Chondrocyte (in vitro differentiated cells): ENCODE data around the gene RTP1. TPM values are rescaled to one million over a fixed set of nuclear protein-coding genes. Genes with fewer than 3 reads are reported as not detected.
"Not testable (repeated sequence)": the region's sequence is repeated elsewhere in the genome, so short reads cannot be mapped to it uniquely, and the experiment has no call there.

Experiments
- DNase-seq: peaks from one replicate; pipeline ENCODE4 v3.0.0; 2021; ENCODE audit warnings: mixed read lengths, low spot score
- H3K27ac Mint-ChIP-seq: one replicate; pipeline ENCODE4 v1.8.0; 2021; ENCODE audit warnings: mild to moderate bottlenecking, moderate library complexity, mixed read lengths; ENCODE audit not compliant: unreplicated experiment
- H3K27me3 Mint-ChIP-seq: 2 replicates; pipeline ENCODE4 v1.8.0; 2021; ENCODE audit warnings: low read depth, mixed read lengths
- H3K36me3 Mint-ChIP-seq: 2 replicates; pipeline ENCODE4 v1.8.0; 2021; ENCODE audit warnings: low read depth, mixed read lengths
- H3K4me1 Mint-ChIP-seq: 2 replicates; pipeline ENCODE4 v1.8.0; 2021; ENCODE audit warnings: low read depth, mild to moderate bottlenecking, mixed read lengths
- H3K4me3 Mint-ChIP-seq: one replicate; pipeline ENCODE4 v1.8.0; 2021; ENCODE audit warnings: mild to moderate bottlenecking, moderate library complexity, mixed read lengths; ENCODE audit not compliant: unreplicated experiment
- H3K9me3 Mint-ChIP-seq: 2 replicates; pipeline ENCODE4 v1.8.0; 2021; ENCODE audit warnings: low read depth, mixed read lengths
- total RNA-seq: library from RNA; stranded (reverse); gene quantifications from 3 replicates; pipeline ENCODE4 v1.2.1, GENCODE V29; 2021
- TF ChIP-seq, protein P1 (sequence below): fragments of 200-600 bp; sonication (generic); IDR thresholded peaks from 2 replicates; pipeline ENCODE4 v1.5.0; 2021; ENCODE audit warnings: antibody characterized with exemption, mild to moderate bottlenecking, moderate library complexity

The RTP1 gene
- total RNA-seq, 1 donor from 2014 or later, result not detected

GRCh38 chr3:187237741-187238140 is 40.5 kb downstream of the RTP1 start:
- TF ChIP-seq, protein P1, sequence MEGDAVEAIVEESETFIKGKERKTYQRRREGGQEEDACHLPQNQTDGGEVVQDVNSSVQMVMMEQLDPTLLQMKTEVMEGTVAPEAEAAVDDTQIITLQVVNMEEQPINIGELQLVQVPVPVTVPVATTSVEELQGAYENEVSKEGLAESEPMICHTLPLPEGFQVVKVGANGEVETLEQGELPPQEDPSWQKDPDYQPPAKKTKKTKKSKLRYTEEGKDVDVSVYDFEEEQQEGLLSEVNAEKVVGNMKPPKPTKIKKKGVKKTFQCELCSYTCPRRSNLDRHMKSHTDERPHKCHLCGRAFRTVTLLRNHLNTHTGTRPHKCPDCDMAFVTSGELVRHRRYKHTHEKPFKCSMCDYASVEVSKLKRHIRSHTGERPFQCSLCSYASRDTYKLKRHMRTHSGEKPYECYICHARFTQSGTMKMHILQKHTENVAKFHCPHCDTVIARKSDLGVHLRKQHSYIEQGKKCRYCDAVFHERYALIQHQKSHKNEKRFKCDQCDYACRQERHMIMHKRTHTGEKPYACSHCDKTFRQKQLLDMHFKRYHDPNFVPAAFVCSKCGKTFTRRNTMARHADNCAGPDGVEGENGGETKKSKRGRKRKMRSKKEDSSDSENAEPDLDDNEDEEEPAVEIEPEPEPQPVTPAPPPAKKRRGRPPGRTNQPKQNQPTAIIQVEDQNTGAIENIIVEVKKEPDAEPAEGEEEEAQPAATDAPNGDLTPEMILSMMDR, result no peak
- no peaks in the 10 kb centered on the region for H3K27me3 Mint-ChIP-seq
- no peaks in the 10 kb centered on the region for H3K9me3 Mint-ChIP-seq
- H3K4me3 Mint-ChIP-seq, result no peak overlapping the region
- no peaks in the 10 kb centered on the region for H3K4me1 Mint-ChIP-seq
- no peak overlapping the region for H3K27ac Mint-ChIP-seq
- no peak for DNase-seq
- H3K36me3 Mint-ChIP-seq, result no peaks in the 10 kb centered on the region

- no peak overlapping the region for H3K27ac Mint-ChIP-seq
- no peak for DNase-seq
- no peaks in the 10 kb centered on the region for H3K4me1 Mint-ChIP-seq
- H3K36me3 Mint-ChIP-seq, result no peaks in the 10 kb centered on the region
- no peak overlapping the region for H3K4me3 Mint-ChIP-seq
- TF ChIP-seq, protein P1, result no peak
- no peaks in the 10 kb centered on the region for H3K27me3 Mint-ChIP-seq
- H3K9me3 Mint-ChIP-seq, result no peaks in the 10 kb centered on the region
Measured at GRCh38 chr3:187238239-187238638, 41.0 kb downstream of the RTP1 start.

GRCh38 chr3:187238835-187239234 is 41.5 kb downstream of the RTP1 start:
- DNase-seq, H3K27me3 Mint-ChIP-seq, H3K36me3 Mint-ChIP-seq, H3K27ac Mint-ChIP-seq, H3K4me3 Mint-ChIP-seq, H3K4me1 Mint-ChIP-seq, H3K9me3 Mint-ChIP-seq: not testable (repeated sequence)

- Mint-ChIP-seq H3K27me3 (no peaks in the 10 kb centered on the region), H3K4me3 (no peak overlapping the region), H3K4me1 (no peaks in the 10 kb centered on the region), H3K36me3 (peaks cover 2% of the 10 kb centered on the region), H3K9me3 (no peaks in the 10 kb centered on the region), H3K27ac (no peak overlapping the region)
- TF ChIP-seq, protein P1, result no peak
- DNase-seq, result no peak
Measured at GRCh38 chr3:187242435-187242834, 45.1 kb downstream of the RTP1 start.

DNA sequence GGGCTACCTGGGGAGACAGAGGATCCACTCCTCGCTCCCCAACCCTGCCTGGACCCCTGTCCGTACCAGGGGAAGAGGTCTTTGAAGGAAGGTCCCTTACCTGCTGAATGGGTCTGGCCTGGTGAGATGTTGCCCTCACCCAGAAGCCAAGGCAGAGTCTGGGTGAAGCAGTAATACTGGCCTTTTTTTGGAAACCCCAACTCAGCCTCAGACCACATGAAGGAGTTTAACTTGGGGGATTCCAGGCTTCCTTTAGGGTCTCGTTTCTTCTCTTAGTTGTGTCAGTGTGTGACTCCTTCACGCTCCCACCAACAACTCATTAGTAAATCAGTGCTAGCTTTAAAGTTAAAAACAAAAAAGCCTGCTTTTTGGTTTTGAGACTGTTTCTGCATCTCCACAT is 45.6 kb downstream of the RTP1 start:
- Mint-ChIP-seq H3K4me1 (no peaks in the 10 kb centered on the region), H3K27ac (no peak overlapping the region), H3K36me3 (peaks cover 2% of the 10 kb centered on the region), H3K4me3 (no peak overlapping the region), H3K9me3 (no peaks in the 10 kb centered on the region), H3K27me3 (no peaks in the 10 kb centered on the region)
- DNase-seq, result no peak
- TF ChIP-seq, protein P1, result no peak

- TF ChIP-seq, protein P1, result no peak
- DNase-seq, result no peak
Measured at GRCh38 chr3:187243933-187244524, 46.7 kb downstream of the RTP1 start.

More at GRCh38 chr3:187243933-187244524, 46.7 kb downstream of the RTP1 start:
- no peaks in the 10 kb centered on the region for H3K4me1 Mint-ChIP-seq
- no peaks in the 10 kb centered on the region for H3K9me3 Mint-ChIP-seq
- no peak overlapping the region for H3K4me3 Mint-ChIP-seq
- H3K27ac Mint-ChIP-seq, result no peak overlapping the region
- H3K27me3 Mint-ChIP-seq, result no peaks in the 10 kb centered on the region
- H3K36me3 Mint-ChIP-seq, result peaks cover 2% of the 10 kb centered on the region
